Muscle layer of colon (tissue), 2 donors: ENCODE results near the gene CSNK1G3.

Source experiments
- H3K27ac ChIP-seq: one replicate; pipeline ENCODE4 v1.7.0; 2013; ENCODE audit warnings: low read depth, mild to moderate bottlenecking, low read length, moderate library complexity
- H3K27me3 ChIP-seq, 2 donors: one replicate each; pipeline ENCODE4 v1.7.0; 2013; ENCODE audit warnings: low read length in 2 of 2, mild to moderate bottlenecking in 2 of 2; ENCODE audit not compliant: insufficient read depth in 2 of 2, control insufficient read depth in 1 of 2
- H3K36me3 ChIP-seq: one replicate; pipeline ENCODE4 v1.7.0; 2013; ENCODE audit warnings: mild to moderate bottlenecking, low read length; ENCODE audit not compliant: insufficient read depth
- H3K4me1 ChIP-seq: one replicate; pipeline ENCODE4 v1.7.0; 2013; ENCODE audit warnings: mild to moderate bottlenecking, low read length; ENCODE audit not compliant: insufficient read depth
- H3K4me3 ChIP-seq, 2 donors: one replicate each; pipeline ENCODE4 v1.7.0; 2013; ENCODE audit warnings: low read length in 2 of 2, low read depth in 1 of 2, mild to moderate bottlenecking in 1 of 2, moderate library complexity in 1 of 2
- H3K9ac ChIP-seq: one replicate; pipeline ENCODE4 v1.7.0; 2013; ENCODE audit warnings: low read length
- H3K9me3 ChIP-seq: one replicate; pipeline ENCODE4 v1.7.0; 2013; ENCODE audit warnings: mild to moderate bottlenecking, low read length
- donor health status: abdominal sarcoma.
- donor health status: Adenocarcinoma of cecum.

Gene CSNK1G3

GRCh38 chr5:123659495-123659894, 147.5 kb downstream of the CSNK1G3 start:
- Histone ChIP-seq H3K4me1 (no peaks in the 10 kb centered on the region), H3K27me3 (no peaks in the 10 kb centered on the region), H3K36me3 (no peaks in the 10 kb centered on the region), H3K9me3 (no peaks in the 10 kb centered on the region), H3K27ac (no peak overlapping the region), H3K9ac (no peak overlapping the region), H3K4me3 (no peak overlapping the region)

- Histone ChIP-seq H3K27ac (no peak overlapping the region), H3K27me3 (no peaks in the 10 kb centered on the region), H3K4me3 (no peak overlapping the region), H3K36me3 (no peaks in the 10 kb centered on the region), H3K9ac (no peak overlapping the region), H3K4me1 (no peaks in the 10 kb centered on the region), H3K9me3 (no peaks in the 10 kb centered on the region)
Observed at GRCh38 chr5:123664961-123665360, 153.0 kb downstream of the CSNK1G3 start.

- H3K4me1 ChIP-seq = no peaks in the 10 kb centered on the region
- no peak overlapping the region for H3K27ac ChIP-seq
- H3K9ac ChIP-seq = no peak overlapping the region
- no peak overlapping the region for H3K4me3 ChIP-seq
- no peaks in the 10 kb centered on the region for H3K36me3 ChIP-seq
- H3K9me3 ChIP-seq = no peaks in the 10 kb centered on the region
- no peaks in the 10 kb centered on the region for H3K27me3 ChIP-seq
Observed at GRCh38 chr5:123665822-123666371, 153.9 kb downstream of the CSNK1G3 start.
